ENCODE data around the gene RIMOC1. TPM values are rescaled to one million over a fixed set of nuclear protein-coding genes. Genes with fewer than 3 reads are reported as not detected.

The RIMOC1 gene
- total and polyA plus RNA-seq, 2 of the 8 experiments (the other 6 are each of a cell fraction or from before 2014, with no cell fraction given), result 20.6 to 35.1 TPM

DNA sequence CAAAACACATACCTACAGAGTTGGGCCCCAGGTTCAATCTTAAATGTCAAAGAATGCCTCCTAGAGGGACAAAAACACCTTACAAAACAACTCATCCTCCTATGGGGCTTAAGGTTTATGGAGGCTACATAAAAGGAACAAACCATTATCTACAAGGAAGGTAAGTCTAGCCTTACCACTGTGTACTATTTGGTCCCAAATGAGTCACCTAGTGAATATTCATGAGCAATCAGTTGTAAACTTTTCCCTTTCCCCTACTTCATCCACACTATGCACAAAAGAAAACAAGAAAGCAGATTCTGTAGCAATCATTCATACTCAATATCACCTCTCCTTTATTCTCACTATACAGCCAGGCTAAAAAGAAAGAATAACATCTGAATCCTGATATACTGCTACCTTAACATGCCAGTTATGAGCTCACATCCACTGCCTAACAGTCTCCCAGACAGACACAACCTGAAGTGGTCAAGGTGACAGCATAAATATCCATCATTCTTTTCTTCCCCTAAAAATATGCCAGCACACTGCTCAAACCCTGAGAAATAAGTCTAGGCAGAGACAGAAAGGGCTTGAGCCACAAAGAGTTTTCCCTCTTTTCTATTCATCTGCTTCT is 40.2 kb upstream of the RIMOC1 start (continued):
- TF ChIP-seq, protein P1, sequence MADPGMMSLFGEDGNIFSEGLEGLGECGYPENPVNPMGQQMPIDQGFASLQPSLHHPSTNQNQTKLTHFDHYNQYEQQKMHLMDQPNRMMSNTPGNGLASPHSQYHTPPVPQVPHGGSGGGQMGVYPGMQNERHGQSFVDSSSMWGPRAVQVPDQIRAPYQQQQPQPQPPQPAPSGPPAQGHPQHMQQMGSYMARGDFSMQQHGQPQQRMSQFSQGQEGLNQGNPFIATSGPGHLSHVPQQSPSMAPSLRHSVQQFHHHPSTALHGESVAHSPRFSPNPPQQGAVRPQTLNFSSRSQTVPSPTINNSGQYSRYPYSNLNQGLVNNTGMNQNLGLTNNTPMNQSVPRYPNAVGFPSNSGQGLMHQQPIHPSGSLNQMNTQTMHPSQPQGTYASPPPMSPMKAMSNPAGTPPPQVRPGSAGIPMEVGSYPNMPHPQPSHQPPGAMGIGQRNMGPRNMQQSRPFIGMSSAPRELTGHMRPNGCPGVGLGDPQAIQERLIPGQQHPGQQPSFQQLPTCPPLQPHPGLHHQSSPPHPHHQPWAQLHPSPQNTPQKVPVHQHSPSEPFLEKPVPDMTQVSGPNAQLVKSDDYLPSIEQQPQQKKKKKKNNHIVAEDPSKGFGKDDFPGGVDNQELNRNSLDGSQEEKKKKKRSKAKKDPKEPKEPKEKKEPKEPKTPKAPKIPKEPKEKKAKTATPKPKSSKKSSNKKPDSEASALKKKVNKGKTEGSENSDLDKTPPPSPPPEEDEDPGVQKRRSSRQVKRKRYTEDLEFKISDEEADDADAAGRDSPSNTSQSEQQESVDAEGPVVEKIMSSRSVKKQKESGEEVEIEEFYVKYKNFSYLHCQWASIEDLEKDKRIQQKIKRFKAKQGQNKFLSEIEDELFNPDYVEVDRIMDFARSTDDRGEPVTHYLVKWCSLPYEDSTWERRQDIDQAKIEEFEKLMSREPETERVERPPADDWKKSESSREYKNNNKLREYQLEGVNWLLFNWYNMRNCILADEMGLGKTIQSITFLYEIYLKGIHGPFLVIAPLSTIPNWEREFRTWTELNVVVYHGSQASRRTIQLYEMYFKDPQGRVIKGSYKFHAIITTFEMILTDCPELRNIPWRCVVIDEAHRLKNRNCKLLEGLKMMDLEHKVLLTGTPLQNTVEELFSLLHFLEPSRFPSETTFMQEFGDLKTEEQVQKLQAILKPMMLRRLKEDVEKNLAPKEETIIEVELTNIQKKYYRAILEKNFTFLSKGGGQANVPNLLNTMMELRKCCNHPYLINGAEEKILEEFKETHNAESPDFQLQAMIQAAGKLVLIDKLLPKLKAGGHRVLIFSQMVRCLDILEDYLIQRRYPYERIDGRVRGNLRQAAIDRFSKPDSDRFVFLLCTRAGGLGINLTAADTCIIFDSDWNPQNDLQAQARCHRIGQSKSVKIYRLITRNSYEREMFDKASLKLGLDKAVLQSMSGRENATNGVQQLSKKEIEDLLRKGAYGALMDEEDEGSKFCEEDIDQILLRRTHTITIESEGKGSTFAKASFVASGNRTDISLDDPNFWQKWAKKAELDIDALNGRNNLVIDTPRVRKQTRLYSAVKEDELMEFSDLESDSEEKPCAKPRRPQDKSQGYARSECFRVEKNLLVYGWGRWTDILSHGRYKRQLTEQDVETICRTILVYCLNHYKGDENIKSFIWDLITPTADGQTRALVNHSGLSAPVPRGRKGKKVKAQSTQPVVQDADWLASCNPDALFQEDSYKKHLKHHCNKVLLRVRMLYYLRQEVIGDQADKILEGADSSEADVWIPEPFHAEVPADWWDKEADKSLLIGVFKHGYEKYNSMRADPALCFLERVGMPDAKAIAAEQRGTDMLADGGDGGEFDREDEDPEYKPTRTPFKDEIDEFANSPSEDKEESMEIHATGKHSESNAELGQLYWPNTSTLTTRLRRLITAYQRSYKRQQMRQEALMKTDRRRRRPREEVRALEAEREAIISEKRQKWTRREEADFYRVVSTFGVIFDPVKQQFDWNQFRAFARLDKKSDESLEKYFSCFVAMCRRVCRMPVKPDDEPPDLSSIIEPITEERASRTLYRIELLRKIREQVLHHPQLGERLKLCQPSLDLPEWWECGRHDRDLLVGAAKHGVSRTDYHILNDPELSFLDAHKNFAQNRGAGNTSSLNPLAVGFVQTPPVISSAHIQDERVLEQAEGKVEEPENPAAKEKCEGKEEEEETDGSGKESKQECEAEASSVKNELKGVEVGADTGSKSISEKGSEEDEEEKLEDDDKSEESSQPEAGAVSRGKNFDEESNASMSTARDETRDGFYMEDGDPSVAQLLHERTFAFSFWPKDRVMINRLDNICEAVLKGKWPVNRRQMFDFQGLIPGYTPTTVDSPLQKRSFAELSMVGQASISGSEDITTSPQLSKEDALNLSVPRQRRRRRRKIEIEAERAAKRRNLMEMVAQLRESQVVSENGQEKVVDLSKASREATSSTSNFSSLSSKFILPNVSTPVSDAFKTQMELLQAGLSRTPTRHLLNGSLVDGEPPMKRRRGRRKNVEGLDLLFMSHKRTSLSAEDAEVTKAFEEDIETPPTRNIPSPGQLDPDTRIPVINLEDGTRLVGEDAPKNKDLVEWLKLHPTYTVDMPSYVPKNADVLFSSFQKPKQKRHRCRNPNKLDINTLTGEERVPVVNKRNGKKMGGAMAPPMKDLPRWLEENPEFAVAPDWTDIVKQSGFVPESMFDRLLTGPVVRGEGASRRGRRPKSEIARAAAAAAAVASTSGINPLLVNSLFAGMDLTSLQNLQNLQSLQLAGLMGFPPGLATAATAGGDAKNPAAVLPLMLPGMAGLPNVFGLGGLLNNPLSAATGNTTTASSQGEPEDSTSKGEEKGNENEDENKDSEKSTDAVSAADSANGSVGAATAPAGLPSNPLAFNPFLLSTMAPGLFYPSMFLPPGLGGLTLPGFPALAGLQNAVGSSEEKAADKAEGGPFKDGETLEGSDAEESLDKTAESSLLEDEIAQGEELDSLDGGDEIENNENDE (IDR thresholded peaks at IDR 0.05; ENCODE audit: insufficient replicate concordance, low read length), result no peak
- no peak for TF ChIP-seq ASH2L (IDR thresholded peaks at IDR 0.05; ENCODE audit: low read length)
- TF ChIP-seq CREB1 (IDR thresholded peaks at IDR 0.05), result no peak
- TF ChIP-seq SP2 (IDR thresholded peaks at IDR 0.05; ENCODE audit: low read length), result no peak

Measured in H1 (cell line).